Astrocyte of the hippocampus (primary cell): ENCODE data around the gene LYPD3.
"Not testable (repeated sequence)": the region's sequence is repeated elsewhere in the genome, so short reads cannot be mapped to it uniquely, and the experiment has no call there.

Experiments
- DNase-seq: peaks from one replicate; pipeline ENCODE4 v3.0.0; 2011; ENCODE audit warnings: low read depth, low spot score

LYPD3 gene

DNA sequence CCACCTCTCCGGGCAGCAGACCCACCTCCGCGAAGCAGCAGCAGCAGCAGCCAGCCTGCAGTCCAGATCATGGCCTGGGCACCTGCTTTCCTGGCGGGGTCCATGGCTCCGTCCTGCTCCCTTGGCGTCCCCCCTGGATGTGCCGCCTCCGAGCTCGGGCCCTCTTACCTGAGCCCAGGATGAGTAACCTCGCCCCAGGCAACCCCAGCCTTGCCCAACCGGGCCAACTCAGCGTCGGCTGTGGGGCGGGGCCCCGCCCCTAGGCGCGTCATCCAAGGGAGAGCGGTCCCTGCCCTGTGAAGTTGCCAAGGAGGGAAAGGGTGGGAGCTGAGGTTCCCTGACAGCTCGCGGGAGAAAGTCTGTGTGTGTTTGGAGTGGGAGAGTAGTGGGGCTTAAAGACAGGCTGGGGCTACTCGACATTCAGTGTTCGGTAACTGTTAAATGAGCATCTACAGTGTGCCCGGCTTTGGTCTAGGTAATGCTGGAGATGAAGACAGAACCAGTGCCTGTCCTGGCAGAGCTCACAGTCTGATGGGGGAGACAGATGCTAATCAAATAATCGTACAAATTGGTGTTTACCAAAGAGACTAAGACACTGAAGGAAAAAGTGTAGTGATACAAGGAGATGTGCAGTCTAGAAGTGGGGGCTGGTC, at the start of gene LYPD3:
TSS of gene LYPD3 (minus strand) at position 141 of the 653 bp plus-strand sequence. CDS start at position 104, 37 bp downstream.
- no peak for DNase-seq

DNA sequence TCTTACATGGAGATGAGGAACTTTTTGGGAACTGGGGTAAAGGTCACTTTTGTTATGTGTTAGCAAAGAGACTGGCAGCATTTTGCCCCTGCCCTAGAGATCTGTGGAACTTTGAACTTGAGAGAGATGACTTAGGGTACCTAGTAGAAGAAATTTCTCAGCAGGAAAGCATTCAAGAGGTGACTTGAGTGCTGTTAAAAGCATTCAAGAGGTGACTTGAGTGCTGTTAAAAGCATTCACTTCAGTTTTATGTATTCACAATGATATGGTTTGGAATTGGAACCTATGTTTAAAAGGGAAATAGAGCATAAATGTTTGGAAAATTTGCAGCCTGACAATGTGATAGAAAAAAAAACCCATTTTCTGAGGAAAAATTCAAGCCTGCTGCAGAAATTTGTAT, 47.0 kb upstream of the LYPD3 start:
- DNase-seq: not testable (repeated sequence)

DNA sequence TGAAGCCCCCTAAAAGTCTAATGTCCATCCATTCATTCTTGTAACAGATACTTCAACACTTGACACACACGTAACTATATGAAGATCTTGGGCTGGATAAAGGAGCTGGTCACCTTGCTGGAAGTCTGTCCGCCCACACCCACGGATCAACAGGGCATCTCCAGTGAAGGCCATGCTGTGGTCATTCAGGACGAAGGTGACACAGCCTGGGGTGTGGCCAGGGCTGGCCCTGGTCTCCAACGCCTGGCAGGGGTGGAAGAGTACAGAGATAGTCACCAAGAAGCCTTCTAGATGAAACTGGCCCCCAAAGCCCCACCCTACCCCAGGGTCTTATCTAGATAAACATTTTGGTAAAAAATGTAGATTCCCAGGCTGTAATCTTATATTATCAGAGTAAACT, 45.9 kb upstream of the LYPD3 start:
- DNase-seq: no peak

DNA sequence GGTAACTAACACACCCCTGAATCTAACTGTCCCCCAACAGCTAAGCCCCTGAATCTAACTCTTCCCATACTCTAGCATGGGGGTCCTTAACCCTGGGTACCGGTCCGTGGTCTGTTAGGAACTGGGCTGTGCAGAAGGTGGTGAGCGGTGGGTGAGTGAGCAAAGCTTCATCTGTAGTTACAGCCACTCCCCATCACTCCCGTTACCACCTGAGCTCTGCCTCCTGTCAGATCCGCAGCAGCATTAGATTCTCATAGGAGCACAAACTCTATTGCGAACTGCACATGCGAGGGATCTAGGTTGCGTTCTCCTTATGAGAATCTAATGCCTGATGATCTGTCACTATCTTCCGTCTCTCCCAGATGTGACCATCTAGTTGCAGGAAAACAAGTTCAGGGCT, 45.3 kb upstream of the LYPD3 start:
- DNase-seq: no peak

DNA sequence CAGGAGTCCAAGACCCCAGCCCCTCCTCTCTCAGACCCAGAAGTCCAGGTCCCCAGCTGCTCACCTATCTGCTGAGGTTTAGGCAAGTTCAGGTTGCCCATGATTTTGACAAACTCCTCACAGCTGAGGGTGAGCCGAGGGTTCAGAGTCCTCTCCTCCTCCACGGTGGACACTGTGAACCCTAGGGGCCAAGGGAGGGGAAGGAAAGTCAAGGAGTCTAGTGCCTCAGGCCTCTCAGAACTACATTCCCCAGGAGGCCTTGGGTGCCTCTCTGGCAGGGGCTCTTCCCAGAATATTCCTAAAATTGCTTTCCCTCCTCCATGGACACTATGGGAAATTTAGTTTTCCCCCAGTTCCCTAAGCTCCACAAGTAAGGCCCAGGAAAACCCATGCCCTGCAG, 42.5 kb upstream of the LYPD3 start:
- no peak for DNase-seq

DNA sequence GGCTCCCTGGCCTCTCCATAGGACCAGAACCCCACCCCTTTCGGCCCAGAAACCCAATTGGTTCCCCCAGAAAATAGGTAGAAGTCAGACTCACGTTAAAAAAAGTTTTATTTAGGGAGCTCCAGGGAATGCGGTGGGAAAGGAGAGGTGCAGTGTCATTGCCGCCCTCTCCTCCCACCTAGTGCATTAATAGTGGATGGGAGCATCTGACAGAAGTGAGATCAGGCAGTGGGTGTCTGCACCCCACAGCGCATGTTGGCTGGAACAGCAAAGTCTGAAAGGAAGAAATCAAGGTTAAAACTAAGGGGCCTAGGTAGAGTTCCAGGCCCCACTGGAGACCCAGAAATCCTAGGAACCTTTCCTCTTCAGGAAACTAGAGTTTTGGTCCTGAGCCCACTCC, 41.2 kb upstream of the LYPD3 start:
- DNase-seq: no peak

DNA sequence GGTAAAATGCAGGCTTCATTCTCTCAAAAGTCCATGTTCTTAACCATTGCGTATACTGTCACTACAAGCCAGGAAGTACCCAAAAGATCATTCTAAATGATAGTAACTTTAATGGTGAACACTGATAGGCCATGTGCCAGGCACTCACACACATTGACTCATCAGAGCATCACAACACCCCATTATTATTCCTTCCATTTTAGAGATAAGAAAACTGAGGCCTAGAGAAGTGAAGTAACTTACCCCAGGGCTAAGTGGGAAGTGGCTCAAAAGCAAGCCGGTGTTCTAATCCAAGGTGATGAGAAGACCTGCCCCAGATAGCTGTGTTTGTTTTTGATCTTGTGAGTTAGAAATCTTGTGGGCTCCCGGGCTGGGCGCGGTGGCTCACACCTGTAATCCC, 40.5 kb upstream of the LYPD3 start:
- DNase-seq: no peak

DNA sequence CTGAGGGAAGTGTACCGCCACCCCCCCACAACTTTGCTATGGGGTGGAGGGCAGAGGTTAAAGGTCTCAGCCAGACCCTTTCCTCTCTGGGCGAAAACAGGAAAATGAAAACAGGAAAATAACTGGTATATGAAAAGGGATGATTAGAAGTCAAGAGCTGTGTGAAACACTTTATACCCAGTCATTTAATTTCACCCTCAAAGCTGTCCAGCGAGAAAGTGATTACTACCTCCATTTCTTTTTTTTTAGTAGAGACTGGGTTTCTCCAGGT, 39.7 kb upstream of the LYPD3 start:
- DNase-seq: no peak

DNA sequence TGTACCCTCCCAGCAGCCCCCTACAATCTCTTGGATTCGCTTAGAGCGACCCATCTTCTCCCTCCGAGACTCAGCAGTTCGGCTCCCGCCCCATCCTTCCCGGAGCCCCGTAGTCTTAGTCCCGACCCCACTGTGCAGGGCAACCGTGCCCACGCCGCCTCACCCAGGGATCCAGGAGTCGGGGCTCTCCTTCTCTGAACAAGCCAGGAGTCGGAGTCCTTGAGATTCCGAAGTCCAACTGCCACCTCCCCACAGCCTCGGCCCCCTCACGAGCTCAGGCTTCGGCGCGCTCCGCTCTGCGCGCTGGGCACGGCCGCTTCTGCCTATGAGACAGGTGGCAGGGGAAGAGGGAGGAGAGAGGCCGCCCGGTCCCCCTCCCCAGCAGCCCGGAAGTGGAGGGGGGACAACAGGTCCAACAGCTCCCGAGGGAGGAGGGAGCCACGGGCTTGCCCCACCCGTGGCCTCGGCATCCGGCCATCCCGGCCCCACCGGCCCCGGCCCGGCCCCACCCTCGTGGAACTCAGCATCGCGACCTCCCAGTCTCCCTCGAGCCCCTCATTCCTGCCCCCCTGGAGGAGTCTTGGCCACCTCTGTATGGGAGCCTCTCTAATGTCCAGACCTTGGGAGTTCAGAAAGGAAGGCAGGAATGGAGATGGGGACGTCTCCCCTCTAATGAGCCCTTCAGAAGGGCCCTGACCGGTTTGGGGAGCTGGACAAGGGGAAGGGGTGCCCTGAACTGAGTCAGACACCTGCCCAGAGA, 39.2 kb upstream of the LYPD3 start, which contains the start of gene PHLDB3:
TSS of gene PHLDB3 (minus strand) at position 321 of the 760 bp plus-strand sequence. CDS start 628 bp downstream, outside the sequence.
- DNase-seq: no peak

DNA sequence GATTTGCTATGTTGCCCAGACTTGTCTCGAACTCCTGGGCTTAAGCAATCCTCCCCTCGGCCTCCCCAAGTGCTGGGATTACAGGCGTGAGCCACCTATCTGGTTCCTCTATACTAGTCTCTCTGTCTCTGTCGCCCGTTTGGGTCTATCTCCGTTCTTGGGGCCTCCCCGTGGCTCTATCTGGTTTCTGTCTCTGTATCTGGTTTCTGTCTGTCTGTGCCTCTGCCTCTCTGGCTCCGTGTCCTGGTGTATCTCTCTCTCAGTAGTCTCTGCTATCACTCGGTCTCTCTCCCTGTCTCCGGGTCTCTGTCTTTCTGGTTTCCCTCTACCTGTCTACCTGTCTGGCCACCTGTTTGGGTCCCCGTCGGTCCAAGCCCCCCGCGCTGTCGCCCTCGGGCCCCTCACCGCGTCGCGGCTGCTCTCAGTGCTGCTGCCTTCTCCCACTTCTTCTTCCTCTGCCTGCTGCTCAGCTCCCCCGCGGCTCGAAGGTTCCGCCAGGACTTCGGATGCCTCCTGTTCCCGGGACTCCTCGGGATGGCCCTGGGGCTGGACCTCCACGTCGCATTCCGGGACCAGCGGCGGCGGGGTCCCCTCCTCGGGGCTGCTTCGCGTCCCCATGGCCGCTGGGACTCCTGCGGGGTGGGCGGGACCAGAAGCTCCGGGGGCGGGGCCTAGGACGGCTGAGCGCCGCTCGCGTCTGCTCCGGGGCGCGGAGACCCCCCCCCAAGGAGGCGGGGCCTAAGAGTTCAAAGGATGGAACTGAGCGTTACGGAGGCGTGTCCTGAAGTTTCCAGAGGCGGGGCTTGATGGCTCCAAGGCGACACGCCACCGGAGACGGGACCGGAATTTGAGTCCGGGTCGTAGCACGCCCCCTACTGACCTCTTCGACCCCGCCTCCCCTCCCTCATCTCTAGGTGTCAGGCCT, 38.4 kb upstream of the LYPD3 start:
- peak; percentile 96 for DNase-seq

DNA sequence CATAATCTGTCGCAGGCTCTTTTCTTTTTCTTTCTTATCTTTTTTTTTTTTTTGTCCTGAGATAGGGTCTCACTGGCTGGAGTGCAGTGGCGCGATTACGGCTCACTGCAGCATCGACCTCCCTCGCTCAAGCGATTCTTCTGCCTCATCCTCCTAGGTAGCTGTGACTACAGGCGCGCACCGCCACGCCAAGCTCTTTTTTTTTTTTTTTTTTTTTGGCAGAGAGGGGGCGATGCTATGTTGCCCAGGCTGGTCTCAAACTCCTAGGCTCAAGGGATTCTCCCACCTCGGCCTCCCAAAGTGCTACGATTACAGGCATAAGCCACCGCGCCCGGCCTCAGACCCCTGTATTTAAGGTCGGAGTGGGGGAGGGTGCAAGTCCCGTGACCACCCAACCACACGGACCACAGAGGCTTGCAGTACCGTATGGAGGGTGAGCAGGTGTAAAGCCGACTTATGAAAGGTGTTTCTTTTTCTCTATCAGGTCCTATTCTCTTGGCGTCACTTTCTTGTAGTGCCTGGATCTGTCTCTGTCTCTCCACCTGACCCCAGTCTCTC, 37.1 kb upstream of the LYPD3 start:
- no peak for DNase-seq

DNA sequence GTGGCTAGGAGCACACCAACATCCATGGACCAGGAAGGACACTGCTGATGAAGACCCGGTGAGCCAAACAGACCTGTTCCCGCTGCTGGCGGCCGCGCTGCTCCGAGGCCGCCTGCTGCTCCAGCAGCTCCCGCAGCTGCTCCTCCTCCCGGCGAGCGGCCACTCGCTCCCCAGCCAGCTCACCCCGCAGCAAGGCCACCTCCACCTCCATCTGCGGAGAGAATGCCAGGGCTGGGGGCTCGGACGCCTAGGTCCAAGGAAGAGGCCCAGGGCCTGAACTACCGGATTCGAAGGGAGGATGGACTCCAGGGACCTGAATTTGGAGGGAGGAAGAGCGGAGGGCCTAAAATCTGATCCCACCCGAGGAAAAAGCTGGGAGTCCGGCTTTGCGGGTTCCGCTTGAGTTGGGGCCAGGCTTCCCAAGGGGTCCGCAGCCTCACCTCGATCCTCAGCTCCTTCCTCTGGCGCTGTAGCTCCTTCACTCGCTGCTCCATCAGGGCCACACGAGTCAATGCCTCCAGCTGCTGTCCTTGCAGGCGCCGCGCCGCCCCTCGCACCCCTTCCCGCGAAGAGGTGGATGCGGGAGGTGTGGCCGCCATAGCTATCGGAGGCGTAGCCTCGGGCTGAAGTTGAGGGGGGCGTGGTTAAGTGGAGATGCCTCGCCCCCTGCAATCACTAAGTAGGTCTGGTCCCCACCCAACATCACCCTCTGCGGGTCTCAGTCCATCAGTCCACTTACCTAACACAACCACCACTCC, 36.4 kb upstream of the LYPD3 start:
- DNase-seq: peak; percentile 47

DNA sequence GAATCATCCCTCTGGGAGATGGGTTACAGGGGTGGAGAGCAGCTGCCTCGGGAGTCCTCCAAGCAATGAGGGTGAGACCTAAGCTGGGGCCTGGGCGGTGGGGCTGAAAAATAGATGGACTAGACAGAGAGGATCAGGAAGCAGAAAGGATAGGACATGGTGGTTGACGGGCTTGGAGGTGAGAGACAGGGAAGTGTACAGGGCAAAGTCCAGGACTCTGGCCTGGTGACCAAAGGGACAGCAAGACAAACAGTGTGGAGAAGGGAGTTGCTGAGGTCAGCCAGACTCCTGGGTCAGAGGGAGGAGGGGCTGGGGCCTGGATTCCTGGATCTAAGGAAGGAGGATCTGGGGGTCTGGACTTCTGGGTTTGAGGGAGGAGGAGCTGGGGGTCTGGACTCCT, 33.6 kb upstream of the LYPD3 start:
- no peak for DNase-seq

DNA sequence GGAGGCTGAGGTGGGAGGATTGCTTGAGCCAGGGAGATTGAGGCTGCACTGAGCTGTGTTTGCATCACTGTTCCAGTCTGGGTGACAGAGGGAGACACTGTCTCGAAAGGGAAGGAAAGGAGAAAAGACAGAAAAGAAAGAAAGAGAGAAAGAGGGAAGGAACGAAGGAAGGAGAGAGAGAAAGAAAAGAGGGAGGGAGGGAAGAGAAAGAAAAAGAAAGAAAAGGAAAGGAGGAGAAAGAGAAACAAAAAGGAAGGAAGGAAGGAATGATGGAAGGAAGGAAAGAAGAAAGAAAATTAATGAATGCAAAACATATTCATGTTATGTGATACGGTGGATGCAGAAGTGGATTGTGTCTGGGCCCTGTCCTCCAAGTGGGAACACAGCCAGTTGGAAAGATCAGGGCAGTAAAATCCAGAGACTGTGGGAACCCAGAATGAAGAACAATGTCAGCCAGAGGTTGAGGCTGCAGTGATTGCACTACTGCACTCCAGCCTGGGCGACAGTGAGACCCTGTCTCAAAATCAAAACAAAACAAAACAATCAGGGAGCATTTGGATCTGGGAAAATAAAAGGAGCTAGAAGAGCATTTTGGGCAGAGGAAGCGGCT, 32.9 kb upstream of the LYPD3 start:
- peak; percentile 26 for DNase-seq

DNA sequence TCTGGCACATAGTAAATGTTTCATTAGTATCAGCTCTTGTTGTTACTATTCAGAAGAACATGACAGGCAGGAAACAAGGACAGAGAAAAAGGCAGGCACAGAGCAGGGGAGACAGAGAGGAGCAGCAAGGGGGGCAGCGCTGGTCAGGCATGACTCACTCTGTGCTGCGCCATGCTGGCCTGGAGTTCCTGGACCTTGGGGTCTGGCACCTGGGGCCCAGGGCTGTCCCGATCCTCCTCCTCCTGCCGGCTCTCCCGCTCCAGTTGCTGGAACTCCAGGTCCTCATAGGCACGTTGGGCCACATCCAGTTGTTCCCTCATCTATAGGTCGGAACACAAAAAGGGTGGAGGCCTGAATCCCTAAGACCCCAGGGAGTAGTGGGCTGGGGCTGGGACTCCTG, 31.6 kb upstream of the LYPD3 start:
- no peak for DNase-seq

DNA sequence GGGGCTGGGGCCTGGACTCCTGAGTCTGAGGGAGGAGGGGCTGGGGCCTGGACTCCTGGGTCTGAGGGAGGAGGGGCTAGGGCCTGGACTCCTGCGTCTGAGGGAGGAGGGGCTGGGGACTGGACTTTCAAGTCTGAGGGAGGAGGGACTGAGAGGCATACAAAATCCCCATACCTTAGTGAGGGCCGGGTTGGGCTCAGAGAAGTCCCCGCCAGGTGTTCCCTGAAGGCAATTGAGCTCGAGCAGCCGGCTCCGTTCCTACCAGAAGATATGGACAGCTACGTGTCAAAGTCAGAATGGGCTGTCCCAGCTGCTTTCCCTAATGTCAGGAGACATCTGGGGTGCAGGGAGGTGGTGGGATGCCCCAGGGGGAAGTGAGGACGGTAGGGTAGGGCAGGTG, 29.7 kb upstream of the LYPD3 start:
- DNase-seq: no peak

DNA sequence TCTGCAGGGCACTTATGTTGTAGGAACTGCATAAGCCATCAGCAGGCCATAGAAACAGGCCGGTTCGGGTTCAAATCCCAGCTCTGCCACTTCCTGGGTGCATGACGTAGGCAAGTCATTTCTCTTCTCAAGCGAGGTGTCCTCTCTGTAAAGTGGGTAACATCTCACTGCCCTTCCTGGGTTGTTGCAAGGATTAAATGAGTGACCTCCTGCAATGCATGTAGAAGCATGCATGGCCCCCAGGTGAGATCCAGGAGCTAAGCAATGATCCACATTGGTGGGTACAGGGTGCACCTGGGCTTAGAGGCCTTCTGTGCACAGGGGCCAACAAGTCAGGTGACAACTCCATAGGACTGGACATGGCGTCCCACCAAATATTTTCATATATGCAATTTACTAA, 25.4 kb upstream of the LYPD3 start:
- DNase-seq: no peak

DNA sequence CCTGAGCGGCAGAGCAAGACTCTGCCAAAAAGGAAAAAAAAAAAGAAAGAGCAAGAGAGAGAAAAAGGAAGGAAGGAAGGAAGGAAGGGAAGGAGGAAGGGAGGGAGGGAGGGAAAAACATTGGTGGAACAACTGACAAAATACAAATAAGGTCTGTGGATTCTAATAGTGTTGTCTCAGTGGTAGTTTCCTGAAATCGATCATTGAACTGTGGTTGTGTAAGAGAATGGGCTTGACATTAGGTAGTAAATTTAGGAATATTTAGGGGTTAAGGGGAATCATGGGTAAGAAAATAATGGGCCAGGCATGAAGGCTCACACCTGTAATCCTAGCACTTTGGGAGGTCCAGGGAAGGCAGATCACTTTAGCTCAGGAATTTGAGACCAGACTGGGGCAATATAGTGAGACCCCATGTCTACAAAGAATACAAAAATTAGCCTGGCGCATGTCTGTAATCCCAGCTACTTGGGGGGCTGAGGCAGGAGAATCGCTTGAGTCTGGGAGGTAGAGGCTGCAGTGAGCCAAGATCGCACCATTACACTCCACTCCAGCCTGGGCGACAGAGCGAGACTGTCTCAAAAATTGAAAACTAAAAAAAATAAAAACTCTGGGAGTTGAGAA, 24.7 kb upstream of the LYPD3 start:
- no peak for DNase-seq

DNA sequence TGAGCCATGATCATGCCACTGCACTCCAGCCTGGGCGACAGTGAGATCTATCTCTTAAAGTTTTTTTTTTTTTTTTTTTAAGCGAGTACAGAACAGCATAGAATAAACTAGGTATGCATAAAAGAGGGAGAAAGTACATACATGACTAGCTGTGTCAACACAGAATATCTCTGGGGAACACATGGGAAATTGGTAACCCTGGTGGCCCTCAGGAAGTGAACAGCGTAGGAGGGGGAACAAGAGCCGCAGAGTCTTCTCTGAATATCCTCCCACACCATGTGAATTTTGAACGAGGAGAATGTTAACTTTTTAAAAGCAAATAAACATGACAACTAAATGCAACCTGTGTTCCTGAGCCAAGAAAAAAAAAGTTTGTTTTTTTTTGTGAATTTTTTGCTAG, 23.9 kb upstream of the LYPD3 start:
- no peak for DNase-seq

DNA sequence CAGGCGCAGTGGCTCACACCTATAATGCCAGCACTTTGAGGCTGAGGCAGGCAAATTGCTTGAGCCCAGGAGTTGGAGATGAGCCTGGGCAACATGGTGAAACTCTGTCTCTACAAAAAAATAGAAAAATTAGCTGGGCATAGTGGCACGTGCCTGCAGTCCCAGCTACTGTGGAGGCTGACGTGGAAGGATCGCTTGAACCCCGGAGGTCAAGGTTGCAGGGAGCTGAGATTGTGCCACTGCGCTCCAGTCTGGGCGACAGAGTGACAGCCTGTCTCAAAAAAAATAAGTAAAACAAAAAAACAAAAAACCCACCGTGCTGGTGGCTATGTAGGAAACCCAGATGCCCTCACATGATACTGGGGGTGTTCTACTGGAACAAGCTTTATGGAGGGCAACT, 22.8 kb upstream of the LYPD3 start:
- no peak for DNase-seq

DNA sequence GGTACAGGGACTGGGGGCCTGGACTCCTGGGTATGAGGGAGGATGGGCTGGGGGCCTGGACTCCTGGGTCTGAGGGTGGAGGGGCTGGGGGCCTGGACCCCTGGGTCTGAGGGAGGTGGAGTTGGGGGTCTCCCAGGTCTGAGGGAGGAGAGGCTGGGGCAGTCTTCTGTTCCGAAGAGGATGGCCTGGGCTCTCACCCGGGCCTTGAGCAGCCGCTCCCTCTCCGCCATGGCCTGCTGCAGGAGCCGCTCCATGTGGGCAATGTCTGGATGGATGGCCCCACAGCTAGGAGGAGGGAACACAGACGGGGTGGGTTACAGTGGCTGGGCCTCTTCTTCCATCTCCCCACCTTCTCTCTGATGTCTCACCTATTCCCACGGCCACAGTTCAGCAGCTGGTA, 21.0 kb upstream of the LYPD3 start:
- DNase-seq: no peak
